Measurements from ENCODE around the gene TRIM2.

GRCh38 chr4:153293742-153294057, 89.5 kb downstream of the TRIM2 start:
- TF ChIP-seq CTCF (optimal IDR thresholded peaks at IDR 0.05 in 1 of 3, IDR thresholded peaks at IDR 0.05 in 1 of 3, conservative IDR thresholded peaks at IDR 0.05 in 1 of 3; ENCODE audit: extremely low read depth in 1 of 3, insufficient read depth in 2 of 3, low read length in 3 of 3) (no peak), EZH2 (IDR thresholded peaks at IDR 0.05; ENCODE audit: low read length) (no peak)
